LoVo (cell line): ENCODE measurements around the gene NARF.
"Not testable (repeated sequence)": the region's sequence is repeated elsewhere in the genome, so short reads cannot be mapped to it uniquely, and the experiment has no call there.

Experiments
- DNase-seq: peaks from one replicate; pipeline ENCODE4 v3.0.0-alpha.2; 2016; ENCODE audit warnings: low spot score

Gene NARF

DNA sequence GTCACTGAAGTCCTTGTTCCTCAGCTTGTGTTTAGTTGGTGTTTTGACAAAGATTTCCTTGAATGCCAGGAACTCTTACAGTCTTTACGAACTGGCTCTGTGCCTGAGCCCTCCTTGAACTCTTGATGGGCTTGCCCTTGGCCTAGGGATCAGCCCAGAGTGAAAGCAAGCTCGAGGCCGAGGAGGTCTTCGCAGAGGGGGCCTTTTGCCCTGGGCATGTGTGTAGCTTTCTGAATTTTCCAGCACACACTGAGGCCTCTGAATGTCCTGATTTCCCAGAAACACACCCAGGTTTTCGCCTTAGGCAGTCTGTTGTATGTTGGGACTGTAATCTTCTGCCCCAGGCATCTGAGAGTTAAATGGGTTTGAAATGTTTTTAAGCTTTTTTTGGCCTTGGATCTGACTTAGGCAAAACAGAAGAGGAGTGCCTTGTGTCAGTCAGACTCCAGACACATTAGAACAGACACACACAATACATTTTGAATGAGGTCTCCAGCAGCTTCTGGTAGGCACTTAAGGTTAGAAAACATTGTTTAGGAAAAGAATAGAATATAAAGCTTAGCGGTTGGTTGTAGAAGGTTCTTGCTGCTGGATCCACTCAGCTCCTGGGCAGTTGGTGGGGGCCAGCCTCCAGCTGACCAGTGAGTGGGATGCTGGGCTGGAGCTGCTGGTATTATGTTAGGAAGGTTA lies 78.1 kb downstream of the NARF start:
- DNase-seq = no peak

DNA sequence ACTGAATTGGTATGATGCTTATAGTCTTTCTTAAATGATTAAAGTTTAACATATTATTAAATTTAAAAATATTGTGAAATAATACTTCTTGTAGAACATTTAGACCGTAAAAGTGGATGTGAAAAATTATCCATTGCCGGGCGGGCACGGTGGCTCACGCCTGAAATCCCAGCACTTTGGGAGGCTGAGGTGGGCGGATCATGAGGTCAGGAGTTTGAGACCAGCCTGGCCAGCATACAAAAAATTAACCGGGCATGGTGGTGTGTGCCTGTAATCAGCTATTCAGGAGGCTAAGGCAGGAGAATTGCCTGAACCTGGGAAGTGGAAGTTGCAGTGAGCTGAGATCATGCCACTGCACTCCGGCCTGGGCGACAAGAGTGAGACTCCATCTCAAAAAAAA lies 78.7 kb downstream of the NARF start:
- not testable (repeated sequence) for DNase-seq

DNA sequence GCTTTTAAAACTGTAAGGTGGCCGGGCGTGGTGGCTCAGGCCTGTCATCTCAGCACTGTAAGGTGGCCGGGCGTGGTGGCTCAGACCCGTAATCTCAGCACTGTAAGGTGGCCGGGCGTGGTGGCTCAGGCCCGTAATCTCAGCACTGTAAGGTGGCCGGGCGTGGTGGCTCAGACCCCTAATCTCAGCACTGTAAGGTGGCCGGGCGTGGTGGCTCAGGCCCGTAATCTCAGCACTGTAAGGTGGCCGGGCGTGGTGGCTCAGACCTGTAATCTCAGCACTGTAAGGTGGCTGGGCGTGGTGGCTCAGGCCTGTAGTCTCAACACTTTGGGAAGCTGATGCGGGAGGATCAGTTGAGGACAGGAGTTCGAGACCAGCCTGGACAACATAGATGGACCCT lies 80.5 kb downstream of the NARF start:
- not testable (repeated sequence) for DNase-seq
